Neuronal stem cell (in vitro differentiated cells): ENCODE results near the gene IL1RAPL2.
"Not testable (repeated sequence)": the region's sequence is repeated elsewhere in the genome, so short reads cannot be mapped to it uniquely, and the experiment has no call there.

Source experiments
- DNase-seq: peaks from one replicate; pipeline ENCODE4 v3.0.0-alpha.2; 2013; ENCODE audit warnings: low spot score
- H2AFZ ChIP-seq: one replicate; pipeline ENCODE4 v1.6.1; 2013; ENCODE audit warnings: mild to moderate bottlenecking, low read length, inconsistent platforms
- H2AK5ac ChIP-seq: 2 replicates; pipeline ENCODE4 v1.6.1; 2013; ENCODE audit warnings: low read depth, mild to moderate bottlenecking, inconsistent platforms, low read length, moderate library complexity, mixed read lengths
- H2BK120ac ChIP-seq: 2 replicates; pipeline ENCODE4 v1.6.1; 2013; ENCODE audit warnings: low read depth, mild to moderate bottlenecking, inconsistent platforms, low read length, moderate library complexity, mixed read lengths
- H2BK12ac ChIP-seq: one replicate; pipeline ENCODE4 v1.6.1; 2013; ENCODE audit warnings: low read length, inconsistent platforms
- H2BK15ac ChIP-seq: 2 replicates; pipeline ENCODE4 v1.6.1; 2013; ENCODE audit warnings: mild to moderate bottlenecking, low read length, inconsistent platforms, mixed read lengths
- H2BK5ac ChIP-seq: one replicate; pipeline ENCODE4 v1.6.1; 2013; ENCODE audit warnings: inconsistent platforms, mild to moderate bottlenecking, low read length, moderate library complexity
- H3K14ac ChIP-seq: one replicate; pipeline ENCODE4 v1.6.1; 2013; ENCODE audit warnings: low read length, inconsistent platforms
- H3K18ac ChIP-seq: 2 replicates; pipeline ENCODE4 v1.6.1; 2013; ENCODE audit warnings: low read length, inconsistent platforms
- H3K23ac ChIP-seq: 2 replicates; pipeline ENCODE4 v1.6.1; 2013; ENCODE audit warnings: low read depth, mild to moderate bottlenecking, mixed read lengths, low read length, inconsistent platforms; ENCODE audit not compliant: poor library complexity
- H3K27ac ChIP-seq: replicated peaks from 3 replicates; pipeline ENCODE4 v1.5.1; 2013; ENCODE audit warnings: low read length, inconsistent platforms
- H3K27me3 ChIP-seq, 3 experiments: 2 replicates each; pipeline ENCODE4 v1.6.1; 2013; ENCODE audit warnings: low read length in 3 of 3, mild to moderate bottlenecking in 2 of 3, inconsistent platforms in 1 of 3, low read depth in 1 of 3, mixed read lengths in 1 of 3, moderate library complexity in 1 of 3; ENCODE audit not compliant: control insufficient read depth in 3 of 3, insufficient read depth in 3 of 3
- H3K36me3 ChIP-seq, 2 donors: replicated peaks in 1 of 2; 2 replicates each; pipeline ENCODE4 v1.6.1; 2013; ENCODE audit warnings: low read length in 2 of 2; ENCODE audit not compliant: control insufficient read depth in 2 of 2, insufficient read depth in 2 of 2
- H3K4ac ChIP-seq: 2 replicates; pipeline ENCODE4 v1.6.1; 2013; ENCODE audit warnings: inconsistent platforms, mild to moderate bottlenecking, low read length, moderate library complexity
- H3K4me1 ChIP-seq, 2 donors: 1 replicate in 1 of 2; 2 replicates in 1 of 2; pipeline ENCODE4 v1.6.1; 2013; ENCODE audit warnings: low read length in 2 of 2, low read depth in 1 of 2; ENCODE audit not compliant: control insufficient read depth in 2 of 2, insufficient read depth in 1 of 2
- H3K4me2 ChIP-seq: one replicate; pipeline ENCODE4 v1.6.1; 2013; ENCODE audit warnings: mild to moderate bottlenecking, low read length, inconsistent platforms; ENCODE audit not compliant: insufficient read depth, poor library complexity, severe bottlenecking
- H3K4me3 ChIP-seq, 2 donors: 2 replicates each; pipeline ENCODE4 v1.5.1; 2013; ENCODE audit warnings: low read length in 2 of 2, mild to moderate bottlenecking in 2 of 2, inconsistent platforms in 1 of 2, moderate library complexity in 1 of 2
- H3K79me1 ChIP-seq: one replicate; pipeline ENCODE4 v1.6.1; 2013; ENCODE audit warnings: low read depth, mild to moderate bottlenecking, inconsistent platforms, low read length, moderate library complexity
- H3K9ac ChIP-seq: one replicate; pipeline ENCODE4 v1.6.1; 2013; ENCODE audit warnings: mild to moderate bottlenecking, low read depth, low read length, inconsistent platforms; ENCODE audit not compliant: poor library complexity
- H3K9me3 ChIP-seq, 2 donors: replicated peaks in 1 of 2; 2 replicates each; pipeline versions ENCODE3 to v1.6.1; 2013; ENCODE audit warnings: low read length in 2 of 2, mild to moderate bottlenecking in 2 of 2, inconsistent platforms in 1 of 2, low read depth in 1 of 2, mixed read lengths in 1 of 2, moderate library complexity in 1 of 2; ENCODE audit not compliant: control insufficient read depth in 2 of 2, insufficient read depth in 1 of 2
- H4K8ac ChIP-seq: one replicate; pipeline ENCODE4 v1.6.1; 2013; ENCODE audit warnings: low read depth, mild to moderate bottlenecking, inconsistent platforms, low read length, moderate library complexity
- H4K91ac ChIP-seq: one replicate; pipeline ENCODE4 v1.6.1; 2013; ENCODE audit warnings: low read length, low read depth, mild to moderate bottlenecking, inconsistent platforms; ENCODE audit not compliant: poor library complexity
- WGBS, 2 donors: extraction: QIAGEN DNeasy Blood & Tissue Kit; methylation state at CpG; one replicate each; pipeline ENCODE4 v1.1.7; 2013; ENCODE audit warnings: missing lambda C conversion rate in 2 of 2, mixed read lengths in 1 of 2; ENCODE audit not compliant: insufficient read length in 2 of 2, insufficient replicate concordance in 1 of 2; ENCODE audit errors: extremely low coverage in 2 of 2; 5-methylcytosine and 5-hydroxymethylcytosine counted together

IL1RAPL2 gene

GRCh38 chrX:104670051-104670450 lies 104.1 kb downstream of the IL1RAPL2 start:
- H3K18ac ChIP-seq, result no peak overlapping the region
- no peak overlapping the region for H3K4me2 ChIP-seq

GRCh38 chrX:104677517-104677916 lies 111.5 kb downstream of the IL1RAPL2 start:
- H3K4me1 ChIP-seq, H2BK5ac ChIP-seq, H2AFZ ChIP-seq, H2BK120ac ChIP-seq, H3K14ac ChIP-seq, H2BK15ac ChIP-seq, H3K36me3 ChIP-seq, H3K27ac ChIP-seq, H4K91ac ChIP-seq, H3K4me2 ChIP-seq, H3K4me3 ChIP-seq, DNase-seq, H3K18ac ChIP-seq, H2BK12ac ChIP-seq, H2AK5ac ChIP-seq, H4K8ac ChIP-seq, H3K23ac ChIP-seq, H3K79me1 ChIP-seq, H3K4ac ChIP-seq, H3K9me3 ChIP-seq, H3K27me3 ChIP-seq, H3K9ac ChIP-seq: not testable (repeated sequence)
- no CpG with 5 or more reads among the region's 18 CpGs for WGBS, 2 donors

More at GRCh38 chrX:104670051-104670450, 104.1 kb downstream of the IL1RAPL2 start:
- Histone ChIP-seq H3K4me1 (no peaks in the 10 kb centered on the region), H3K36me3 (no peaks in the 10 kb centered on the region), H3K14ac (no peak overlapping the region), H2AK5ac (no peak overlapping the region), H2BK5ac (no peak overlapping the region), H3K4ac (no peak overlapping the region), H3K9me3 (no peaks in the 10 kb centered on the region), H3K79me1 (no peaks in the 10 kb centered on the region), H2BK120ac (no peak overlapping the region), H3K27ac (no peak overlapping the region), H2AFZ (no peak overlapping the region), H4K8ac (no peak overlapping the region), H3K23ac (no peak overlapping the region), H3K27me3 (peaks cover 0 to 3% (median 0%) of the 10 kb centered on the region in 3 experiments), H3K4me3 (no peak overlapping the region), H2BK12ac (no peak overlapping the region), H2BK15ac (no peak overlapping the region), H4K91ac (no peak overlapping the region), H3K9ac (no peak overlapping the region)
- no CpG with 5 or more reads among the region's 4 CpGs for WGBS, 2 donors
- no peak for DNase-seq

- H2BK120ac ChIP-seq, result no peak overlapping the region
- H3K14ac ChIP-seq, result no peak overlapping the region
- H3K9ac ChIP-seq, result no peak overlapping the region
- no peak overlapping the region for H3K23ac ChIP-seq
- no CpG with 5 or more reads among the region's 2 CpGs for WGBS, 2 donors
- no peaks in the 10 kb centered on the region for H3K4me1 ChIP-seq
- H3K79me1 ChIP-seq, result no peaks in the 10 kb centered on the region
- H3K9me3 ChIP-seq, result no peaks in the 10 kb centered on the region
- no peak overlapping the region for H3K4me3 ChIP-seq
- no peak overlapping the region for H2AK5ac ChIP-seq
- H4K8ac ChIP-seq, result no peak overlapping the region
- H2BK5ac ChIP-seq, result no peak overlapping the region
- no peak overlapping the region for H3K18ac ChIP-seq
- H2BK12ac ChIP-seq, result no peak overlapping the region
- DNase-seq, result no peak
- no peak overlapping the region for H4K91ac ChIP-seq
- H3K4ac ChIP-seq, result no peak overlapping the region
- H3K36me3 ChIP-seq, result no peaks in the 10 kb centered on the region
- no peak overlapping the region for H2BK15ac ChIP-seq
- H3K27me3 ChIP-seq, result no peaks in the 10 kb centered on the region
- no peak overlapping the region for H3K27ac ChIP-seq
- no peak overlapping the region for H2AFZ ChIP-seq
- no peak overlapping the region for H3K4me2 ChIP-seq
These were observed 113.2 kb downstream of the IL1RAPL2 start for GRCh38 chrX:104679175-104679574.

GRCh38 chrX:104681214-104681613 lies 115.2 kb downstream of the IL1RAPL2 start:
- Histone ChIP-seq H3K27me3 (no peaks in the 10 kb centered on the region), H3K14ac (no peak overlapping the region), H3K27ac (no peak overlapping the region), H4K91ac (no peak overlapping the region), H3K9me3 (no peaks in the 10 kb centered on the region), H2BK15ac (no peak overlapping the region), H3K4me1 (no peaks in the 10 kb centered on the region), H4K8ac (no peak overlapping the region), H3K9ac (no peak overlapping the region), H2AK5ac (no peak overlapping the region), H3K36me3 (no peaks in the 10 kb centered on the region), H2BK120ac (no peak overlapping the region), H3K4me3 (no peak overlapping the region), H3K23ac (no peak overlapping the region), H3K79me1 (no peaks in the 10 kb centered on the region), H3K18ac (no peak overlapping the region), H2BK5ac (no peak overlapping the region), H2BK12ac (no peak overlapping the region), H3K4me2 (no peak overlapping the region), H3K4ac (no peak overlapping the region), H2AFZ (no peak overlapping the region)
- no CpG with 5 or more reads among the region's 3 CpGs for WGBS, 2 donors
- DNase-seq, result no peak
